IMR-90 (cell line): ENCODE results near the gene MICB.

Experiments
- CTCF ChIP-seq: conservative IDR thresholded peaks from 2 replicates; pipeline ENCODE4 v1.5.1; 2012; ENCODE audit warnings: mild to moderate bottlenecking, low read depth, low read length, improper control_type of control experiment
- MAFK ChIP-seq: IDR thresholded peaks from 2 replicates; pipeline ENCODE4 v1.6.1; 2012; ENCODE audit warnings: low read depth, low read length, improper control_type of control experiment
- MXI1 ChIP-seq: IDR thresholded peaks from 2 replicates; pipeline ENCODE4 v1.6.1; 2012; ENCODE audit warnings: low read depth, mild to moderate bottlenecking, low read length, moderate library complexity, borderline replicate concordance
- POLR2A ChIP-seq: IDR thresholded peaks from 2 replicates; pipeline ENCODE4 v1.6.1; 2012; ENCODE audit warnings: mild to moderate bottlenecking, low read depth, low read length
- RCOR1 ChIP-seq: IDR thresholded peaks from 2 replicates; pipeline ENCODE4 v1.6.1; 2012; ENCODE audit warnings: mild to moderate bottlenecking, low read length, improper control_type of control experiment; ENCODE audit not compliant: insufficient replicate concordance

GRCh38 chr6:31541658-31542521 is 43.9 kb downstream of the MICB start, which contains the start of gene DDX39B:
- TF ChIP-seq CTCF = no peak
- peak; percentile 98 for TF ChIP-seq POLR2A
- peak; percentile 77 for TF ChIP-seq MXI1
- no peak for TF ChIP-seq MAFK
- TF ChIP-seq RCOR1 = peak; percentile 52
